Amniotic stem cell (primary cell): ENCODE measurements around the gene SMURF2.
"Not testable (repeated sequence)": the region's sequence is repeated elsewhere in the genome, so short reads cannot be mapped to it uniquely, and the experiment has no call there.

ENCODE experiments used
- DNase-seq: peaks from one replicate; lab custom pipeline; 2025; lab: John Stamatoyannopoulos, UW

SMURF2 gene

DNA sequence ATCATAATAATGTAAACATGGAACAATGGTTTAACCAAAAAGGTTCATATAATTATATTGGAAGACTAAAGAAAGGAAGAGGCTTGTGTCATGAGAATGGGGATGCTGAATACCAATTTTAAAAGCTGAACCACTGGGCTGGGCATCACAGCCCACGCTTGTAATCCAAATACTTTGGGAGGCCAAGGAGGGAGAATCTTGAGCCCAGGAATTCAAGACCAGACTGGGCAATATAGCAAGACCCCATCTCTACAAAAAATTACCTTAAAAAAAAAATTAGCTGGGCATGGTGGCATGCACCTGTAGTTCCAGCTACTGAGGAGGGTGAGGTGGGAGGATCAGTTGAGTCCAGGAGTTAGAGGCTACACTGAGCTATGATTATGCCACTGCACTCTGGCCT, 65.1 kb downstream of the SMURF2 start:
- no peak for DNase-seq

DNA sequence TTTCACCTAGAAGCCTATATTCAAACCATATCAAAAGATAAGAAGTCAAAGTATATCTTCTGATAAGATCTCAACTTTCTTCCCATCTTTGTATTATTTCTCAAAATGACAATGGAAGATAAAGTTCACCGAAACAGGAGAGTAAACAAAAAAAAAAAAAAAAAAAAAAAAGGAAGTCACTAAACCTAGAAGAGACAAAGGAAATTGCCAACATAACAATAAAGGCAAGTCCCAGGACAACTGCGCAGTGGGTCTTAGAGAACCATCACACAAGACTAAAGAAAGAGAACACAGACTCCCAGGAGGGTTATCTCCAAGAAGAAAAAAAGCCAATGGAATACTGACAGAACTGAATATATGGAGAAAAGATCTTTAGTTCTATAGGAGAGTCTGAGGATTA, 65.7 kb downstream of the SMURF2 start:
- no peak for DNase-seq

DNA sequence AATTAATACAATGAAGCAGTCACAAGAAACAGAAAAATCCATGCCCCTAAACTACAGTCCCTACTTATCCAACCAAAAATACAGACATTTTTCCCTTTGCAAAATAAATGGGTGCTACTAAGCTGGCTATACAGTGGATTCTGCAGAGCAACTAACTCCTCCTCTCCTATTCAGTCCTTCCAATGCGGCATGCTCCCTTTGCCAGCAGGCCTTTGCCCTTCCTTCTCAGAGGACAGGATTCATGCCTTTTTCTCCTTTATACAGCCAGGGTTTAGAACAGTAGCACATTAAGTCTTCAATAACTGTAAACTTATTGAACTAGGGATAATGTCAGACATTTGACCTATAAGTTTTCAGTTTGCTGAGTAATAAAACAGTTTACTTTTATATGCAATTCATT, 70.2 kb downstream of the SMURF2 start:
- DNase-seq: no peak

DNA sequence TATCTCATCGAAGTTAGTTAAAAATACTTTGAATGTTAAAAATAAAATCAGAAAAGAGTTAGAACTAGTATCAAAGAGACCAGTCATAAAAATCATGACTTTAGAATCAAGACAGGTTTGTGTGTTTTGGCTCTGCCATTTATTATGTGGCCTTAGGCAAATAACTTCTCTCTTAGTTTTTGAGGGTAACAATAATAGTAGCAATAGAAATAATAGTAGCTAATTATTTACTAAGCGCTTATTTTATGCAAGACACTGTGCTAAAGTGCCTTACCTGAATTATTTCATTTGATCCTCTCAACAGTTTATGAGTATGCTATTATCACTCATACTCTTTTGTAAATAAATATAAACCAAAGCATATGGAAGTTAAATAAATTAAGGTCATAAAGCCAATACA, 77.0 kb downstream of the SMURF2 start:
- no peak for DNase-seq

DNA sequence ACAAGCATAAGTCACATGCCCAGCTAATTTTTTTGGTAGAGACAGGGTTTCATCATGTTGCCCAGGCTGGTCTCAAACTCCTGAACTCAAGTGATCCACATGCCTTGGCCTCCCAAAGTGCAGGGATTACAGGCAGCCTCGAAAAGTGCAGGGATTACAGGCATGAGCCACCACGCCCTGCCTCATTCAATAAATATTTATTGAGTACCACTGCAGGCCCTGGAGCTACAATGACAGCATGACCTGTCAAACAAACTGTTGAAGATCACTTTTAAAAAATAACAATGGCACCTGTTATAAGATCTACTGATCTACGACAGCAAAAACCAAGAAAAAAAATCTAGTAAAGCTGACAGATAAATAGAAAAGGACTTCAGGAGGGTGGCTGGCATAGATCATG, 79.1 kb downstream of the SMURF2 start:
- DNase-seq: no peak

DNA sequence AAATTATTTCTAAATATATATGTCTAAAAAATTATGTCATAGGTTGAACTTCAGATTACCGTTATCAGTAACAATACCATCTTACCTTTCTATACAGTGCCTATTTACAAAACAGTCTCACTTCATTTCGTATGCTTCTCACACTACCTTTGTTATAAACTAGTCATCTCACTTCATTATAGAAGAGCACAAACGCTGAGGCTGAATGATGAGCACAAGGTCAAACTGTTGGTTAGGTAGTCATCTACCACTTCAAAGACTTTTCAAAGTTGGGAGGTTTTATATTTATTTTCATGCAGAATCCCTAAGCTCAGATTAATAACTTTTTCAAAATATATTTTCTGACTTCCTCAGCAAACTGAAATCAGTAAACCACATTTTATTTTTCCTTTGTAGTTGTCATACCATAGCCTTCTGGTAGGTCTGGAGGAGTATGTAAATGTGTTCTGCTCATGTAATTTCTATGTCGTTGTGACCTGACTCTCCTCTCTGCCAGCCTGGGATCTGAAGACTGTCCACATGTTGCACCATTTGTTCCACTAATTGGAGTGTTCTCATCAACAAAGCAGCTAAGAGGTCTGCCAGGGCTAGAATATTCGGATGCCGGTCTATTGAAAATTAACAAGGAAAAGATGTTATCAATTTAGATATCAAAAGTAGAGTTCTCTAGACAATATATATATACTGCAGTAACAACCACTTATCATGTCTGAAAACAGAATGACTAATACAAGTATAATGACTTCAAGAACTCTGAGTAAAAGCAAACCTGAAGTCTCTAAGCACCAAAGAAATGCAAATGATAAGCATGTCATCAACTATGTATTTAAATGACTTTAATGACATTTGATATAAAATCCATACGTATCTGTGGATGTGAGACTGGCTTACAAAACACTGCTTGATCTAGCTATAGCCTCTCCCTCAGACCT, 81.5 kb downstream of the SMURF2 start:
- DNase-seq: no peak

DNA sequence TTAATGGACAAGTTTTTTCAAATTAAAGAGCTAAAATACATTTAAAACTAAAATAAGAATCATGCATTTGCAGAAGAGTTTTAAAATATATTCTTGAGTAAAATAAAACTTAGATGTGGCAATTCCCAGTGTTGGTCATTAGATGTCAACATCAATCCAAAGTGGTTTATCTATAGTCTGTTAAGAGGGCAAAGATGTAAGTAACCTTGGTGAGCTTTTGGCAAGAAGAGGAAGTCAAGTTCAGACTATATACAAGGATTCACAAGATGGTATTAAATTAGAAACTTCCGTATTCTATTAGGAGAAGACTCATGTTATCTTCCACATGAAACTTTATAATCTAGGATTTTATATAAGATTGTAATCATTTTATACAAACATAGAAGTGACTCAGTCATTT, 82.2 kb downstream of the SMURF2 start:
- no peak for DNase-seq

DNA sequence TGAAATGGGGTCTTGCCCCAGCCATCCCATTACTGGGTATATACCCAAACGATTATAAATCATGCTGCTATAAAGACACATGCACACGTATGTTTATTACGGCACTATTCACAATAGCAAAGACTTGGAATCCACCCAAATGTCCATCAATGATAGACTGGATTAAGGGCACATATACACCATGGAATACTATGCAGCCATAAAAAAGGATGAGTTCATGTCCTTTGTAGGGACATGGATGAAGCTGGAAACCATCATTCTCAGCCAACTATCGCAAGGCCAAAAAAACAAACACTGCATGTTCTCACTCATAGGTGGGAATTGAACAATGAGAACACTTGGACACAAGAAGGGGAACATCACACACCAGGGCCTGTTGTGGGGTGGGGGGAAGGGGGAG, 85.1 kb downstream of the SMURF2 start:
- not testable (repeated sequence) for DNase-seq

DNA sequence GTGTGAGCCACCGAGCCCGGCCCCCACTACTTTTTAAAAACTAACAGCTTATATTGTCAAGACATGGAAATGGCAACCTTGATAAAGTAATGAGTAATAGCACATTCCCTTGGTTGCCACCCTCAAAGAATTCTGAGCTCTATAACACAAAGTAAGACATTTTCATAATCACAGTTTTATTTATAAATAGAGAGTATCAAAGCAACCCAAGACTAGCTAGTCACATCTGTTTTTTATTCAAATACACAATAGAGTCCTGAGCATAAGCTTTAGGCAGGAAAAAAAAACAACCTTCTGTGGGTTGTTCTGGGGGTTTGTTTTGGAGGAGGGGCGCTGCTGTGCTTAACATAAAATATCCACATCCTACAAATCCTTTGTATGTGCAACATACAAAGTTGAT, 86.7 kb downstream of the SMURF2 start:
- DNase-seq: no peak

DNA sequence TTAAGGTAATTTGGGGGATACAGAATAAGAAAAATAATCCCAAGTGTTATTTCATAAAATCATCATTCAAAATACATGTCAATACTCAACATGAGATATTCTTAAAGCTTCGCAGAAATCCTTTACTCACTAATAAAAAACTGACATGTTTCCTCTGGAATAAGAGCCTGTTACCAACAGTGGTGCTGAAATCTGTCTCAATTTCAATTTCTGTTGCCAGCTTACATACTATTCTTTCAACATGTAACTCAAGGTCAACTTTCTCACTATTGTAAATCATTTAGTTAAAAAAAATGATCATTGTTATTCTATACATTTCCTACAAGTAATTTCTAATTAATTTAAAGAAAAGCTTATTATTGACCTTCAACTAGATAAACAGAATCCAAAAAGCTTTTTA, 87.5 kb downstream of the SMURF2 start:
- DNase-seq: no peak

DNA sequence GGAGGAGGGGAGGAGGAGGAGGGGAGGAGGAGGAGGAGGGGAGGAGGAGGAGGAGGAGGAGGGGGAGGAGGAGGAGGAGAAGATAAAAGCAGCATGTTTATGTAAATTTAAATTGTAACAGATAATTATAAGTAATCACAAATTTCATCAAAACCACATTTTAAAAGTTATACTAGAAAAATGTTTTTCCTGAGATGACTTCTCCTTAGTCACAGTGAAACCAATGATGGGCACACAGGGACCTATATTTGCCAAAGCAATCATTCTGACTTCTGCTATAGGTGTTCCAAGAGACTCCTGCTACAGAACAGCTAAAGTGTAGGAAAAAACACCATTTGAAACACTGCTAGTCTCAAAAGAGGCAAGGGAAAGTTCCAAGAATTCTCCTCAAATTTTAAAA, 88.9 kb downstream of the SMURF2 start:
- no peak for DNase-seq

DNA sequence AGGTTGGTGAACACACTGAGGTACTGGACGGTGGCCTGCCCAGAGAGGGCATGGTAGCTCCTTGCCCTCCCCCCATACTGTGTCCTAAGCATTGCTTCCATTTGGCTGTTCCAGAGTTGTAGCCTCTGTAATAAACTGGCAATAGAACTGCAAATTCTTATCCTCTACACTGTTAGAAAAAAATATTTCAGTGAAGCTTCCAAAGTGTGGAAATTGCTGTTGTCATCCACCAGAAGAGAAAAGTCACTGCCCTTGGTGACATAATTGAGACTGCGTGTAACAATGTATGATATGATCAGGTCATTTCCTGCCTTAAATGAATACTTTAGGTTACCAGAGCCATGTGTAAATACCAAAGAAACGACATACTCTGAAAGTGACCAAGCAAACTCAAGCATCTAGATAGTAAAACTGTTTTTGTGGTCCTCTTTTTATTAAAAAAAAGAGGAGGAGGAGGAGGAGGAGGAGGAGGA, 89.4 kb downstream of the SMURF2 start:
- DNase-seq: peak; percentile 5

DNA sequence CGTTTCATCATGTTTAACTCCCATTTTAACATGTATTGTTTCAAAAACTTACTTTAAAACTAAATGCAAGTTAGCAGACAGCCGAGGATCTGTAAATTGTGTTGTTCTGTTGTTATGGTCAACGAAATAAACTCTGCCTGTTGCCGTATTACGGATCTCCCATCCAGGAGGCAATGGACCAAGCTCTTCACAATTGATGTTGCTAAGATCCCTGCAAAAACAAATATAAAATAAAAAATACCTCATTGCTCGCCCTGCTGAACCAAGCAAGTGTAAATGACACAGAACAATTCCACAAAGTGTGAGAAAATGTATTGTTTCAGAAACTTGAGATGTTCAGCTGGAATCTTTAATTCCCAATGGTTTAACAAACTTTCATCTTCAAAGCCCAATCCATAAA, 90.4 kb downstream of the SMURF2 start:
- no peak for DNase-seq

DNA sequence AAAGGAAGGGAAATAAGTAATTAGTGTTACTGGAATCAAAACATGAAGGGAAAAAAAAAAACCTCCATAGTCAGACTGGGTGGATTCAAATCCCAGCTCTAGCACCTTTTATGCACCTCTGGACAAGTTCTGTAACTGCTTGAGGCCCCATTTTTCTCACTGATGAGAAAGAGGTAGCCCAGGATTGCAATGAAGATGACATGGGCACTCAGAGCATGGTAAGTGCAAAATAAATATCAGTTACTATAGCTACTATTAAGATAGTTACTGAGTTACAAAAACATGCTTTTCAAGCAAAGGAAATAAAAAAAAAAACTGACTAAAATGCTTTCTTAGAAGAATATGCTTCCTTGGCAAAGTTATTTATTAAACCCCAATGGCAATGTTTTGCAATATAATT, 96.5 kb downstream of the SMURF2 start:
- DNase-seq: no peak

DNA sequence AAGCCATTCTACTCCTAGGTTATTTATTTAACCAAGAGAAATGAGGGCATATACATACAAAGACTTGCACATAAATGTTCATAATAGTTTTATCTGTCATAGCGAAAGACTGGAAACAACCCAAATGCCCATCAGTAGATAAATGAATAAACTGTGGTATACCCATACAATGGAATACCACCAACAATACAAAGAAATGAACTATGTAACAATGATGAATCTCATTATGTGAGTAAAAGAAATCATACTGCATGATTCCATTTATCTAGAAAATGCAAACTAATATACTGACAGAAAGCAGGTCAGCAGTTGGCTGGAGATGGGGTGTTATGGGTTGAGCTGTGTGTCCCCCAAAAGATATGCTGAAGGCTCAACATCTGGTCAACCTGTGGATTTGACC, 98.0 kb downstream of the SMURF2 start:
- DNase-seq: no peak

DNA sequence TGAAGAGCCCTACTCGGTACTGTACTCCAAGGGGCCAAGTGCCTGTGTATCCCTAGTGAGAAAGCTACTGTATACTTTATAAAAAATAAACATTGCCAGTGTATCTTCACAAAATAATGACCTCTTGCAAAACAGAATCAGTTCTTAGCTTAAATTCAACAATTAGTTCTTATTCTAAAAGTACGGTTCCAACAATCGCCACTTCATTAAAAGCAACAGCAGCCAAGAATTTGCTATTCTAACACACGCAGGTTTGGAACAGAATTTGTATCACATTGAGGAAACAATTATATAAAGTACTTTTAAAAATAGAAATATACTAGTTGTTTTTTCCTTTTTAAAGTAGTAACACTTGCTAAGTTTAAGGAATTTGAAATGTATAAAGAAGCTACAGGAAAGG, 106.8 kb downstream of the SMURF2 start:
- DNase-seq: no peak

DNA sequence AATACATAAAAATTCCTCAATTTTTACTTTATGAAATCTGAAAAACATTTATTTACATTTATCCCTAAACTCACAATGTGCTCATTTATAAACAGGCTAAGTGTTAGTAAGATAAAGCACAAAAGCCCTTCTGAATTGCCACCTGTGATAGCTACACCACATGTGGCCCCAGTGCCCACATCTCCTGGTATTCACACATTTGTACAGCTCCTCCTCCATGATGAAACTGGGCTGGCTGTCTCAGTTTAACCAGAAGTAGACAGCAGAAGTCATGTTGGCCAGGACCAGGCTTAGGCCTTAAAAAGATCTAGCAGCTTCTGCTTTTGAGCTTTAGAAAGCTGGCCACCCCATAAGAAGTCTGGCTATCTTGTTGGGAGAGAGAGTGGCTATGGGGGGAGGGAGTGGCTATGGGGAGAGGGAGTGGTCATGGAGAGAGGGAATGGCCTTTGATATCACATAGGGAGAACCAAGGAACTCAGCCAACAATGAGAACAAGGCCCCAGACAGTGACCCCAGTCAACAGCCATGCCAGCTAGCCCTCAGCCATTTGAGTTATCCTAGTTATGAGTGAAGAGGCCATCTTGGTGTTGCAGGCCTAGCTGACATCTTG, 108.0 kb downstream of the SMURF2 start:
- no peak for DNase-seq

DNA sequence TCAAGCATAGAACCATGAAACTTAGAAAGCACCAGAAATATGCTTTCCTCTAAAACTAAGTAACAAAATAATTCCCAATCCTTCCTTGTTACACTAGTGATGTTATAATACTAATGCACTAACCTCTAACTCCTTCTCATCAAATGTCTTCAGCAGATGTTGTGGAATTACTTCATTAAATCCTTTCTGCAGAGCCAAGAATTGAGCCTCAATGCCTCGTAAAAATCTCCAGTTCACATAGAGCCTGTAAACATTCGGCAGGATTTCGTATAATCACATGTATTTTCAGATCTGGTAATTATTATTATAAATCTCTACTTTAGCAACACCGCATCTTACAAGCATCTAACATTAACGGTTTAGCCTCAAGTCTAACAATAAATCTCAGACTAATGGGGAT, 110.6 kb downstream of the SMURF2 start:
- no peak for DNase-seq

DNA sequence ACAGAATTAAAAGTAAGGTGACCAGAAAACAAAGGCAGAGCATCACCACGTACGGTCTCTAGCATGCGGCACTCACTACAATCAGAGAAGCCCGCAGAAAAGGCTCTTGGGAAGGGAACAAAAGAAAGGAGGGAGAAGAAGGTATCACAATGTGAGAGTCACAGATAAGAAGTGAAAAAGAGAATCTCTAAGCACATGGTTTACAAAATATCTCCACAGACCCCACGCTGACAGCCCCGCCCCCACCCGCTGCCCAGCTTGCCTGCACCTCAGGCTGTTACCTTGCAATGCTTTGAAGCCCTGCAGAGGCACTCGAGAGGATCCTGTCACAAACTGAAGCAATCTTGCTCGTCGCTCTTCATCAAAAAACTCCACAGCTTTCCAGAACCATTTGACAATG, 114.8 kb downstream of the SMURF2 start:
- DNase-seq: no peak

DNA sequence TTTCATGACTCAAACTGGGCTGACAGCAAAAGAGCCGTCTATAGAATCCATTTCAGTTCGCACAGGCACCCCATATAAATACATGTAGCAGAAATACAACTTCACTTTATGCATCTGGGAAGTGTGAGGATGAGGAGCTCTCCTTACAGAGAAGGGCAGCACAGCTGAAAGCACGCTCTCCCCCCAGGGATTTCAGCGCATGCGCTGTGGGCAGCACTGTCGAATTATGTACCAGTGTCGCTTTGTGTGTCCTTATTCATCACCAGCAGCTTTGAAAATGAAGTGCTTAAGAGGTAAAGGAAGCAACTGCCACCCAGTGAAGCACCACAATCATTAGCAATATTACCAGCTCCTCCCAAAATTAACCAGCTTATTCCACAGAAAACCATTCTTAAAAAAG, 115.4 kb downstream of the SMURF2 start:
- DNase-seq: no peak

DNA sequence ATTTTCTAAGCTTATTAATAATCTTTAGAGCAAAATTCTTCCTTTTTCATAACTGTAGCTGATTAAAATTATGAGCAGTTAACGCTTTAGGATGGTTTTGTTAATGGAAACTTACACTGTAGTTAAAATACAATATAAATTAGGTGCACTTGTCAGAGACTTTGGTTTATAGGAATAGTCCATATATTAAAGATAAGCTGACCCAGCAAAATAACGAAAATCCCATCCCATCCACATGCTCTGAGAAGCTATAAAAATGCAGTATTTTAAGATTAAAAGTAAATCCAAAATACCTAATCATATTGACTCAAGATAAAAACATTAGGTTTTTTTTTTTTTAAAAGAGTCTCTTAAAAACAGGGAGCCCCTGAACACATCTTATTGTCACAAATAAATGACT, 117.4 kb downstream of the SMURF2 start:
- DNase-seq: no peak

DNA sequence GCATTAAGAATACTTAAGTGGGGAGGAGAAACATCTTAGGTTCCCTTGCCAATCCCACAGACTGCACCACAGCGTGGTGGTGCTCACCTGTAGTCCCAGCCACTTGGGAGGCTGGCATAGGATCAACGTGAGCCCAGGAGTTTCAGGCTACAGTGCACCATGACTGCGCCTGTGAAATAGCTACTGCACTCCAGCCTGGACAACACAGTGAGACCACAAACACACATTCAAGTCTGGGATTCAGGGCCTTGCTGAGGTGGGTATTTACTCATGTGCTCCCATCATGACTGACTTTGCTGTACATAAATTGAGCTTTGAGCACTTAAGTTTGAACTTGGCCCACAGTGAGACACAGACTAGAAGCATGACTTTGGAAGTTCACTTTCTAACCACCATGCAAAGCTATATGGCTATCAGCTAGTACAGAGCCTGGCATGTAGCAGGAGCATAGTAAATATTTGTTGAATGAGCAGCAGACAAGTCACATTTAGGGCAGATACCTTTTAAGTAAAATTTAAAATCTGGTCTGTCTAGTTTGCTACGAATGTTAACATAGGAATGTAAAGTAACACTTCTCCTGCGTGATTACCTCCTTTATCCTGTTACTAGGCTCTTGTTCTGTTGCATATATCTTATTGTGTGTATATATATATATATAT, 121.9 kb downstream of the SMURF2 start:
- no peak for DNase-seq

DNA sequence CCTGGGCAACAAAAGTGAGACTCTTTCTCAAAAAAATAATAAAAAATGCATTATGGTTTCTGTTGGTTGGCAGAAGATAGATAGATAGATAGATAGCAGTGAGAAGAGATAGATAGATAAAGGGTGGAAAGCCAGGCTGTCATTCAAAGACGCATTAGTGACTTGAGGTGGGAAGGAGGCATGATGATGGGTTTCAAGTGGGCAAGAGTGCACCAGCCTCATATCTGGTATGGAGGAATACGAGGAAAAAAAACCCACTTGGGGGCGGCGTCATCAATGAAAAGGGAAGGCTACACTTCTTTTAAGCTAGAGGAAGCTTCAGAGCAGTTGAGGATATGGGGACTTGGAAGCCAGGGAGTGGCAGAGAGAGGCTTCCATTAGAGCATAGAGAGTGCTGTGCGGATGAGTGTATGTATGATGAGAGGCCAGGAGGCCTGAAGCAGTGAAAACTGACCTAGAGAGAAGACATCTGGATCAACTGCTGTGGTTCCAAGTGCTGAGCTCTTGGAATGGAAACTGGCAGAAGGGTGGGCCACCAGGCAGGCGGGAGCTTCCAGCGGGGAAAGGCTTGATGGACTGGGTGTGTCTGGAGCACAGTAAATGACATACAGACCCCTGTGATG, 123.5 kb downstream of the SMURF2 start:
- no peak for DNase-seq
